GM12801 (cell line): ENCODE measurements around the gene TRIM43.
"Not testable (repeated sequence)": the region's sequence is repeated elsewhere in the genome, so short reads cannot be mapped to it uniquely, and the experiment has no call there.

Experiments
- TF ChIP-seq, protein P1 (sequence below): IDR thresholded peaks from one replicate; pipeline ENCODE4 v1.5.1; 2011; ENCODE audit warnings: control low read depth; ENCODE audit not compliant: insufficient read length; ENCODE audit errors: extremely low read depth

Gene TRIM43

DNA sequence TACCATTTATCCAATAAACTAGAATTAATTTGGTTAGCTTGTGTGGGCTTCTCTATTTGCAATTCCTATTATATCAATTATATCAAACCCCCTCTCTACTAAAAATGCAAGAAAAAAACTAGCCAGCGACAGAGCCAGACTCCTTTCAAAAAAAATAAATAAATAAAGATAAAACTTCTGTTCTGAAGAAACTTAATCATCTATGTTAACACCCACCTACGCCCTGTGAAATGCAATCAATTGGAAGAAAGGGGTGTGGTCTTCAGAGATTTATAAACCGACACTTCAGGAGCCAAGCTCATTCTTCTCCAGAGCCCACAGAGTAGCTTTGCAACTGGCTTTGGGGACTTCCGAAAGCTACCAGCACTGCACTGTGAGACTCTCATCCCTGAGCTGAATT, at the start of gene TRIM43:
Gene TRIM43, plus strand, starts transcription at position 301 of the 400 bp plus-strand sequence. CDS start 2,023 bp downstream, outside the sequence.
- TF ChIP-seq, protein P1, sequence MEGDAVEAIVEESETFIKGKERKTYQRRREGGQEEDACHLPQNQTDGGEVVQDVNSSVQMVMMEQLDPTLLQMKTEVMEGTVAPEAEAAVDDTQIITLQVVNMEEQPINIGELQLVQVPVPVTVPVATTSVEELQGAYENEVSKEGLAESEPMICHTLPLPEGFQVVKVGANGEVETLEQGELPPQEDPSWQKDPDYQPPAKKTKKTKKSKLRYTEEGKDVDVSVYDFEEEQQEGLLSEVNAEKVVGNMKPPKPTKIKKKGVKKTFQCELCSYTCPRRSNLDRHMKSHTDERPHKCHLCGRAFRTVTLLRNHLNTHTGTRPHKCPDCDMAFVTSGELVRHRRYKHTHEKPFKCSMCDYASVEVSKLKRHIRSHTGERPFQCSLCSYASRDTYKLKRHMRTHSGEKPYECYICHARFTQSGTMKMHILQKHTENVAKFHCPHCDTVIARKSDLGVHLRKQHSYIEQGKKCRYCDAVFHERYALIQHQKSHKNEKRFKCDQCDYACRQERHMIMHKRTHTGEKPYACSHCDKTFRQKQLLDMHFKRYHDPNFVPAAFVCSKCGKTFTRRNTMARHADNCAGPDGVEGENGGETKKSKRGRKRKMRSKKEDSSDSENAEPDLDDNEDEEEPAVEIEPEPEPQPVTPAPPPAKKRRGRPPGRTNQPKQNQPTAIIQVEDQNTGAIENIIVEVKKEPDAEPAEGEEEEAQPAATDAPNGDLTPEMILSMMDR, result not testable (repeated sequence)

DNA sequence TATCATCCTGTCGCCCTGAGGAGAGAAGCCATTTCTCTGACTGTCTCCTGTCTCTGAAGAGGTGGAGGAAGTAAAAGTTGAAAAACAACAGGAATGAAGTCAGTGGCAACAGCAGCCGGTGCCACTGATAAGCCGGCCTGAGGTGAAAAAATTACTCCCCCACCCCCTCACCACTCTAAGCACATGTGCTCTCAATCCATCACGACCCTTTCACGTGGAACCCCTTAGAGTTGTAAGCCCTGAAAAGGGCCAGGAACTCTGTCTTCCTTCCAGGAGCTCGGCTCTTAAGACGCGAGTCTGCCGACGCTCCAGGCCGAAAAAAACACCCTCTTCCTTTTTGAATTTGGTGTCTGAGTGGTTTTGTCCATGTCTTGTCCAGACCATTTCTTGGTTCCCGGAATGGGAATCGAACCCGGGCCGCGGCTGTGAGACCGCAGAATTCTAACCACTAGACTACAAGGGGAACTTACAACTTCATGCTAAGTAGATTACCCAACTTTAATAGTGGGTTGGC, 40.7 kb upstream of the TRIM43 start:
- TF ChIP-seq, protein P1, result no peak

DNA sequence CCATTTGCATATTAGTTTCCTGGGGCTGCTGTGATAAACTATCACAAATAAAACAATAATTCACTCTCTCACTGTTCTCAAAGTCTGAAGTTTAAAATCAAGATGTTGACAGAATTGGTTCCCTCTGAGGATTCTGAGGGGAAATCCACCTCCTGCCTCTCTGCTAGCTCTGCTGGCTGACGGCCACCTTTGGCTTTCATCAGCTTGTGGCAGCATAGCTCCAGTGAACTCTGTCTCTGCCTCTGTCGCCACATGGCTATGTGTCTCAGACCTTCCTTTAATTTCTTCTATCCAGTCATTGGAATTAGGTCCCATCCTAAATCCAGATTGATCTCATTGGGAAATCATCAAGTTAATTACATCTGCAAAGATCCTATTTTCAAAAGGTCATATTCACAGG, 38.9 kb upstream of the TRIM43 start:
- TF ChIP-seq, protein P1, result no peak

DNA sequence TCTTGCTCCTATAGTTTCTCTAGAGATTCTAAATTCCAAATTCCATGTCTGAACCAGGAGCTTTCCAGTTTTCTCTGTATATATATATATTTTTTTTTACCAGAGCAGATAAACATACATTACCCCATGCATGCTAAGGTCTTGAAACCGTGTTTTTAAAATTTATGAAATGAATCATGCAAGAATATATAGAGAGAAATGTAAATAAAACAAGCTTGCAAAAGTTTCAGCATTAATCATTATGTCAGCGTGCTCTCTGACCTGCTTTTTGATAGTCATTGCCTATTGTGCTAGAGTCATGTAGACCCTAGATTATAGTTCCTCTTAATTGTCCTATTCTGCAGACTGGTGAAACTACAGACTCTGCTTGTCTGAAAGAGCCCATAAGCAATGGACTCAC, 22.6 kb upstream of the TRIM43 start:
- TF ChIP-seq, protein P1, result no peak

DNA sequence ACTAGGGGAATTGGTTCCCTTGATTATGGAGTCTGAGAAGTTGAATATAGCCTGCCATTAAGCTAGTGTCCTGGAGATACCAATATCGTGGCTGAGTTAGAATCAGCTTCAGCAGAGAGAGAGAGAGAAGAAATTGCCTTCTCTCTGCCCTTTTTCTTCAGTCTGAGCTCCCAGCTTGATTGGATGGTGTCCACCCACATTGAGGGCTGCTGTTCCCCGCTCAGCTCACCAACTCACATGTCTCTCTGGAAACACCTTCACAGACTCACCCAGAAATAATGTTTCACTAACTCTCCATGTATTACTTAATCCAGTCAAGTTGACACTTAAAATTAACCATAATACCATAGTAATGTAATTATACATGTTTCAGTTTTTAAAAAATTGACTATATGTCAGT, 17.9 kb upstream of the TRIM43 start:
- TF ChIP-seq, protein P1, result no peak

DNA sequence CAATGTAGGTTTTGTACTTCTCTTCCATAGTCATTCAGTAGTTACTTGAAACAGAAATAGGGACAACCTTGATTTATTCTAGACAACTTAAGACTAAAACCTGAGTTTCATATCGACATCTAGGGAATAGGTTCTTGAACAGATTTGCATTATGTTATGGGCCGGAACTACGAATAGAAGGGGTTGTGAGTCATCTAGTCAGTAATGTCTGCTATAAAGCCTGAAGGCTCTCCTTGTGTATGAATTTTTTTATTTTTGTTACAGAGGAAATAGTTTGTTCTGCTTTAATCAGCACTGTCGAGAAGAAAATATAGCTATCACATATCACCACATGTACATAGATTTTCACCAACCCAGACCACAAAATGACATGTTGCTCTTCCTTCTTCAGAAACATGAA, 17.3 kb upstream of the TRIM43 start:
- TF ChIP-seq, protein P1, result no peak

- TF ChIP-seq, protein P1, result no peak
Observed at GRCh38 chr2:95575857-95576256, 15.9 kb upstream of the TRIM43 start.
